Lower leg skin (tissue), 4 donors: ENCODE data around the gene LRRC49. TPM values are rescaled to one million over a fixed set of nuclear protein-coding genes. Genes with fewer than 3 reads are reported as not detected.
"Not testable (repeated sequence)": the region's sequence is repeated elsewhere in the genome, so short reads cannot be mapped to it uniquely, and the experiment has no call there.

Experiments
- DNase-seq, 2 donors: peaks; one replicate each; pipeline ENCODE4 v3.0.0-alpha.2; 2019; ENCODE audit warnings: low spot score in 2 of 2
- H3K4me3 ChIP-seq: fragments of 200-600 bp; sonication (generic); 2 replicates; pipeline ENCODE4 v1.5.1; 2017; ENCODE audit warnings: mild to moderate bottlenecking, low read depth; ENCODE audit not compliant: poor library complexity, severe bottlenecking
- POLR2A ChIP-seq, 2 donors: fragments of 450-650 bp; IDR thresholded peaks; one replicate each; pipeline ENCODE4 v1.6.1; 2016 to 2017; ENCODE audit warnings: antibody characterized with exemption in 2 of 2, mild to moderate bottlenecking in 1 of 2, moderate library complexity in 1 of 2
- WGBS, 2 donors: methylation state at CpG; one replicate each; pipeline ENCODE4 v1.1.5; 2018; 5-methylcytosine and 5-hydroxymethylcytosine counted together
- intact Hi-C: fragments of 100-400 bp; cut with DNase I; formaldehyde crosslinking; loops from one replicate; pipeline ENCODE4 v1.15.0; 2023; ENCODE audit warnings: low total_unique reads
- total RNA-seq, 4 donors: library from RNA; depleted of rRNA; stranded (reverse); fragments of >200 nt; gene quantifications; one replicate each; pipeline ENCODE4 v1.1.0, GENCODE V29; 2016
- TF ChIP-seq, protein P1 (sequence below), 3 donors: fragments of 450-650 bp; IDR thresholded peaks; one replicate each; pipeline ENCODE4 v1.5.1; 2016; ENCODE audit warnings: antibody characterized with exemption in 3 of 3, mild to moderate bottlenecking in 3 of 3, moderate library complexity in 2 of 3

The LRRC49 gene
- total RNA-seq, 4 donors from 2014 or later = 1.9 to 6.1 (median 5.3) TPM

DNA sequence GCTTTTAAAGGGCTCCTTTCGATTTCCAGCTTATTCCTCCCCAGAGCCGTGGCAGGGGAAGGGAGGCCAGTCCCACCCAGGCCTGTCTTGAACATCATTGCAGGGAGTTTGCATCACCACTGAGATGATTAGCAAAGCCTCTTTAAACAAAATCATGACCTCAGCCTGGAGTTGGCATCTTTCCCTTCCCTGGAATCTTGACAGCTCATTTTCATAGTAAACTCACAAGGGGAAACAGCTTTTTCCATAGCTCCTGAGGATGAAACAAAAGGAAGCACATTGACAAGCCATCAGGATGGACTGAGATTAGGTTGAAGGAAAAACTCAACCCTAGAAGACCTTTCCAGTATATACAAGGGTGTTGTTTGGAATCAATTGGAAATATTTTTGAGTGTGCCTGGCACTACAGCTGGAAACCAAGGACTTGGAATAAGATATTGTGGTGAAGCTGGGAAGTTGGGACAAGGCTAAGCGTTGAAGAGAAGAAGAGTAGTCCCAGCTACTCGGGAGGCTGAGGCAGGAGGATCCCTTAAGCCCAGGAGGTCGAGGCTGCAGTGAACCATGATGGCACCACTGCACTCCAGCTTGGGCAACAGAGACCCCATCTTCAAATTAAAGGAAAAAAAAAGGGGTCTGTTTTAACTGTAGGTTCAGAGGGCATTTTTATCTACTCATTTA lies 35.6 kb upstream of the LRRC49 start:
- peak; percentile 88 to 93 for DNase-seq
- no peak for TF ChIP-seq POLR2A (IDR thresholded peaks at IDR 0.05)
- TF ChIP-seq, protein P1, sequence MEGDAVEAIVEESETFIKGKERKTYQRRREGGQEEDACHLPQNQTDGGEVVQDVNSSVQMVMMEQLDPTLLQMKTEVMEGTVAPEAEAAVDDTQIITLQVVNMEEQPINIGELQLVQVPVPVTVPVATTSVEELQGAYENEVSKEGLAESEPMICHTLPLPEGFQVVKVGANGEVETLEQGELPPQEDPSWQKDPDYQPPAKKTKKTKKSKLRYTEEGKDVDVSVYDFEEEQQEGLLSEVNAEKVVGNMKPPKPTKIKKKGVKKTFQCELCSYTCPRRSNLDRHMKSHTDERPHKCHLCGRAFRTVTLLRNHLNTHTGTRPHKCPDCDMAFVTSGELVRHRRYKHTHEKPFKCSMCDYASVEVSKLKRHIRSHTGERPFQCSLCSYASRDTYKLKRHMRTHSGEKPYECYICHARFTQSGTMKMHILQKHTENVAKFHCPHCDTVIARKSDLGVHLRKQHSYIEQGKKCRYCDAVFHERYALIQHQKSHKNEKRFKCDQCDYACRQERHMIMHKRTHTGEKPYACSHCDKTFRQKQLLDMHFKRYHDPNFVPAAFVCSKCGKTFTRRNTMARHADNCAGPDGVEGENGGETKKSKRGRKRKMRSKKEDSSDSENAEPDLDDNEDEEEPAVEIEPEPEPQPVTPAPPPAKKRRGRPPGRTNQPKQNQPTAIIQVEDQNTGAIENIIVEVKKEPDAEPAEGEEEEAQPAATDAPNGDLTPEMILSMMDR (IDR thresholded peaks at IDR 0.05) = no peak
- H3K4me3 ChIP-seq = no peak overlapping the region
- intact Hi-C loops = no loop called here
- 49 to 63% methylated on average over 5 of the region's 5 CpGs for WGBS, 2 donors

DNA sequence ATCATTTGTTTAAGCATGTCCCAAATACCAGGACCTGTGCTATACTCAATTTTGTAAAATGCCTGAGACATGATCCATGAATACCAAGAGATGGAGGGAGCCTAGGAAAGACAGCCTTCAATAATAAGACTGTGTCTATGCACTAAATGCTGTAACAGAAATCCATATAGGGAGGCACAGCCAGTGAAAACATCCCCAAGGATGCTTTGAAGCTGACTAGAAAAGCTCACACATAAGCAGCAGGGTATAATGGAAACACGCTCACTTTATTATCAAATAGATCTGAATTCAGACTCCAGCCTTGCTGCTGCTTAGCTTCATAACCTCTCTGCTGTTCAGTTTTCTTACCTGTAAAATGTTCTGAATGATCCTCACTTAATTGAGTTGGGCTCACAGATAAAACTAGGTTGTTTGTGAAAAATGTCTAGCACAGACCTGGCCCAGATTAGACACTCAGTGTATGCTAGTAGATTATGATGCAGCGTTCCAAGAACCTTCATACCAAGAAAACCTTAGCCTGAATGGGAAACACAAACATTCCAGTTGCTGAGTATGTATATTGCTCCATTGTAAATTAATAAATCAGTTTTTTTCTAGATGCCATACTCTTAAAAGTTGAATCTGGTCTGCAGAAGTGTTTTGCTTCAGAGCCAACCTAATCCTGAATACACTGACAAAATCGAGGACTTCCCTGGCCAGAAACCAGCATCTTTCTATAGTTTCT lies 34.9 kb upstream of the LRRC49 start:
- WGBS, 2 donors = 80 to 82% methylated on average over 3 of the region's 3 CpGs

DNA sequence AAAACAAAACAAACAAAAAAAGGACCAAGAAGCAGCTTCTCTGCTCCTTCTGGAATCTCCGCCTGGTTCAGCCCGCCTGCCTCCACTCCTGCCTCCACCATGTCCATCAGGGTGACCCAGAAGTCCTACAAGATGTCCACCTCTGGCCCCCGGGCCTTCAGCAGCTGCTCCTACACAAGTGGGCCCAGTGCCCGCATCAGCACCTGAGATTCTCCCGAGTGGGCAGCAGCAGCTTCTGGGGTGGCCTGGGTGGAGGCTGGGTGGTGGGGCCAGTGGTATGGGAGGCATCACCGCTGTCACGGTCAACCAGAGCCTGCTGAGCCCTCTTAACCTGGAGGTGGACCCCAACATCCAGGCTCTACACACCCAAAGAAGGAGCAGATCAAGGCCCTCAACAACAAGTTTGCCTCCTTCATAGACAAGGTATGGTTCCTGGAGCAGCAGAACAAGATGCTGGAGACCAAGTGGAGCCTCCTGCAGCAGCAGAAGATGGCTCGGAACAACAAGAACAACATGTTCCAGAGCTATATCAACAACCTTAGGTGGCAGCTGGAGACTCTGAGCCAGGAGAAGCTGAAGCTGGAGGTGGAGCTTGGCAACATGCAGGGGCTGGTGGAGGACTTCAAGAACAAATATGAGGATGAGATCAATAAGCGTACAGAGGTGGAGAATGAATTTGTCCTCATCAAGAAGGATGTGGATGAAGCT lies 33.9 kb upstream of the LRRC49 start:
- WGBS, 2 donors = 89 to 90% methylated on average over 9 of the region's 9 CpGs
- intact Hi-C loops, DNase-seq: not testable (repeated sequence)

More for the DNA sequence above, 34.9 kb upstream of the LRRC49 start:
- TF ChIP-seq, protein P1 (IDR thresholded peaks at IDR 0.05) = no peak
- TF ChIP-seq POLR2A (IDR thresholded peaks at IDR 0.05) = no peak
- DNase-seq = no peak
- intact Hi-C loops = no loop called here
- no peak overlapping the region for H3K4me3 ChIP-seq

DNA sequence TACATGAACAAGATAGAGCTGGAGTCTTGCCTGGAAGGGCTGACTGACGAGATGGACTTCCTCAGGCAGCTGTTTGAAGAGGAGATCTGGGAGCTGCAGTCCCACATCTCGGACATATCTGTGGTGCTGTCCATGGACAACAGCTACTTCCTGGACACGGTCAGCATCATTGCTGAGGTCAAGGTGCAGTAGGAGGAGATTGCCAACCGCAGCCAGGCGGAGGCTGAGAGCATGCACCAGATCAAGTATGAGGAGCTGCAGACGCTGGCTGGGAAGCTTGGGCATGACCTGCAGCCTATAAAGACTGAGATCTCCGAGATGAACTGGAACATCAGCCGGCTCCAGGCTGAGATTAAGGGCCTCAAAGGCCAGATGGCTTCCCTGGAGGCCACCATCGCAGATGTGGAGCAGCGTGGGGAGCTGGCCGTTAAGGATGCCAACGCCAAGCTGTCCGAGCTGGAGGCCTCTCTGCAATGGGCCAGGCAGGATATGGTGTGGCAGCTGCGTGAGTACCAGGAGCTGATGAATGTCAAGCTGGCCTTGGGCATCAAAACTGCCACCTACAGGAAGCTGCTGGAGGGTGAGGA lies 33.2 kb upstream of the LRRC49 start:
- no peak overlapping the region for H3K4me3 ChIP-seq
- no peak for TF ChIP-seq POLR2A (IDR thresholded peaks at IDR 0.05)
- TF ChIP-seq, protein P1 (IDR thresholded peaks at IDR 0.05) = no peak
- intact Hi-C loops = no loop called here
- 93 to 94% methylated on average over 13 to 14 of the region's 14 CpGs for WGBS, 2 donors
- DNase-seq = no peak

More for the DNA sequence above, 33.9 kb upstream of the LRRC49 start:
- not testable (repeated sequence) for H3K4me3 ChIP-seq

DNA sequence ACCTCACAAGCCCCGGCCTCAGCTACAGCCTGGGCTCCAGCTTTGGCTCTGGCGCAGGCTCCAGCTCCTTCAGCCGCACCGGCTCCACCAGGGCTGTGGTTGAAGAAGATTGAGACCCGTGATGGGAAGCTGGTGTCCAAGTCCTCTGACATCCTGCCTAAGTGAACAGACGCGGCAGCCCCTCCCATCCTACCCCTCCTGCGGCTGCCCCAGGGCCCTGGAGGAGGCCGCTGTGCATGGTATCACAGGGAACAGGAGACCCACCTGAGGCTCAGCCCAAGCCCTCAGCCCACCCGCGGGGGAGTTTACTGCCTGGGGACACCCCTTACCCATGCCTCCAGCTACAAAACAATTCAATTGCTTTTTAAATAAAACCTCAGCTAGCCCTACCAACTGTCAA lies 32.6 kb upstream of the LRRC49 start:
- no peak for DNase-seq
- no peak overlapping the region for H3K4me3 ChIP-seq
- 83 to 87% methylated on average over 11 of the region's 11 CpGs for WGBS, 2 donors
- TF ChIP-seq, protein P1 (IDR thresholded peaks at IDR 0.05) = no peak
- TF ChIP-seq POLR2A (IDR thresholded peaks at IDR 0.05) = no peak
- intact Hi-C loops = no loop called here
